Measurements from ENCODE around the gene NRL. TPM values are rescaled to one million over a fixed set of nuclear protein-coding genes. Genes with fewer than 3 reads are reported as not detected.

The NRL gene
- total RNA-seq, 1 experiment from 2014 or later, result 1.4 TPM

GRCh38 chr14:24113379-24113800 lies 1.4 kb downstream of the NRL start:
- no peak for DNase-seq (ENCODE audit: low read depth, low spot score)
- peak overlapping the region; percentile 86 to 98 for H3K4me3 ChIP-seq (ENCODE audit: low read depth in 2 of 2, low read length in 2 of 2)
- intact Hi-C loops (cut with micrococcal nuclease; ENCODE audit: unreplicated experiment) (no loop called here), in situ Hi-C loops (cut with HindIII; ENCODE audit: low pct_unique_long_range_greater_than_20kb, low sequenced_read_pairs) (no loop called here)
- POLR2A ChIA-PET, result interaction anchor here (1.7 kb wide), 1 partner anchor 34 kb away, joined by 5 read pairs; the partner anchor contains the start of gene RNF31
- H3K36me3 ChIP-seq (ENCODE audit: control insufficient read depth, insufficient read depth, low read length), result no peaks in the 10 kb centered on the region; the same call in none of the 2 replicates
- no peaks in the 10 kb centered on the region for H3K4me1 ChIP-seq (ENCODE audit: control insufficient read depth, insufficient read depth, low read length)
- H3K9me3 ChIP-seq (ENCODE audit: control insufficient read depth, insufficient read depth, low read depth, low read length), result no peaks in the 10 kb centered on the region
- H3K27me3 ChIP-seq (ENCODE audit: control insufficient read depth, insufficient read depth, low read length), result no peaks in the 10 kb centered on the region
- BruUV-seq (replicated peaks), result no TSS peak
- H3K27ac ChIP-seq (ENCODE audit: low read length), result peak overlapping the region; percentile 95
- no peak for ATAC-seq
- CTCF ChIA-PET, result interaction anchor here (1.0 kb wide), 1 partner anchor 27 kb away, joined by 6 read pairs; no protein-coding TSS in a partner anchor
- no peak for TF ChIP-seq REST (IDR thresholded peaks at IDR 0.05; ENCODE audit: insufficient read depth in 1 of 2, low read depth in 2 of 2, low read length in 1 of 2)
- no peak for TF ChIP-seq POLR2AphosphoS5 (IDR thresholded peaks at IDR 0.05; ENCODE audit: low read depth, low read length)
- TF ChIP-seq, protein P1, sequence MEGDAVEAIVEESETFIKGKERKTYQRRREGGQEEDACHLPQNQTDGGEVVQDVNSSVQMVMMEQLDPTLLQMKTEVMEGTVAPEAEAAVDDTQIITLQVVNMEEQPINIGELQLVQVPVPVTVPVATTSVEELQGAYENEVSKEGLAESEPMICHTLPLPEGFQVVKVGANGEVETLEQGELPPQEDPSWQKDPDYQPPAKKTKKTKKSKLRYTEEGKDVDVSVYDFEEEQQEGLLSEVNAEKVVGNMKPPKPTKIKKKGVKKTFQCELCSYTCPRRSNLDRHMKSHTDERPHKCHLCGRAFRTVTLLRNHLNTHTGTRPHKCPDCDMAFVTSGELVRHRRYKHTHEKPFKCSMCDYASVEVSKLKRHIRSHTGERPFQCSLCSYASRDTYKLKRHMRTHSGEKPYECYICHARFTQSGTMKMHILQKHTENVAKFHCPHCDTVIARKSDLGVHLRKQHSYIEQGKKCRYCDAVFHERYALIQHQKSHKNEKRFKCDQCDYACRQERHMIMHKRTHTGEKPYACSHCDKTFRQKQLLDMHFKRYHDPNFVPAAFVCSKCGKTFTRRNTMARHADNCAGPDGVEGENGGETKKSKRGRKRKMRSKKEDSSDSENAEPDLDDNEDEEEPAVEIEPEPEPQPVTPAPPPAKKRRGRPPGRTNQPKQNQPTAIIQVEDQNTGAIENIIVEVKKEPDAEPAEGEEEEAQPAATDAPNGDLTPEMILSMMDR (IDR thresholded peaks at IDR 0.05), result no peak
- TF ChIP-seq SIN3A (IDR thresholded peaks at IDR 0.05; ENCODE audit: borderline replicate concordance, insufficient read depth, low read depth, low read length), result no peak
- no peak for TF ChIP-seq TCF7L2 (IDR thresholded peaks at IDR 0.05; ENCODE audit: low read depth, low read length)

GRCh38 chr14:24110523-24110922 lies 4.2 kb downstream of the NRL start:
- DNase-seq (ENCODE audit: low read depth, low spot score) (no peak), ATAC-seq (no peak)
- no peak overlapping the region for H3K27ac ChIP-seq (ENCODE audit: low read length)
- ChIA-PET CTCF (interaction anchor here (0.7 to 1.0 kb wide), 2 partner anchors 52 to 89 kb away, joined by 3 to 10 read pairs; no protein-coding TSS in a partner anchor), POLR2A (interaction anchor here (0.5 kb wide), 1 partner anchor 40 kb away, joined by 9 read pairs; no protein-coding TSS in a partner anchor)
- H3K9me3 ChIP-seq (ENCODE audit: control insufficient read depth, insufficient read depth, low read depth, low read length), result no peaks in the 10 kb centered on the region
- TF ChIP-seq SIN3A (IDR thresholded peaks at IDR 0.05; ENCODE audit: borderline replicate concordance, insufficient read depth, low read depth, low read length), result no peak
- TF ChIP-seq, protein P1 (IDR thresholded peaks at IDR 0.05), result no peak
- TF ChIP-seq REST (IDR thresholded peaks at IDR 0.05; ENCODE audit: insufficient read depth in 1 of 2, low read depth in 2 of 2, low read length in 1 of 2), result no peak
- TF ChIP-seq POLR2AphosphoS5 (IDR thresholded peaks at IDR 0.05; ENCODE audit: low read depth, low read length), result no peak
- TF ChIP-seq TCF7L2 (IDR thresholded peaks at IDR 0.05; ENCODE audit: low read depth, low read length), result no peak
- BruUV-seq (replicated peaks), result no TSS peak
- H3K4me1 ChIP-seq (ENCODE audit: control insufficient read depth, insufficient read depth, low read length), result no peaks in the 10 kb centered on the region
- in situ Hi-C loops (cut with HindIII; ENCODE audit: low pct_unique_long_range_greater_than_20kb, low sequenced_read_pairs), result no loop called here
- H3K27me3 ChIP-seq (ENCODE audit: control insufficient read depth, insufficient read depth, low read length), result no peaks in the 10 kb centered on the region
- H3K4me3 ChIP-seq (ENCODE audit: low read depth in 2 of 2, low read length in 2 of 2), result no peak overlapping the region
- intact Hi-C loops (cut with micrococcal nuclease; ENCODE audit: unreplicated experiment), result no loop called here
- H3K36me3 ChIP-seq (ENCODE audit: control insufficient read depth, insufficient read depth, low read length), result no peaks in the 10 kb centered on the region; the same call in 1 of the 2 replicates
